ENCODE results near the gene UFSP1. TPM values are rescaled to one million over a fixed set of nuclear protein-coding genes. Genes with fewer than 3 reads are reported as not detected.

UFSP1 gene
- polyA plus RNA-seq, 6 donors from 2014 or later = 0.34 to 2.5 (median 1.7) TPM; not detected in 1

GRCh38 chr7:100908512-100908911, 19.0 kb upstream of the UFSP1 start:
- Mint-ChIP-seq H3K4me1 (peaks cover 4 to 13% (median 11%) of the 10 kb centered on the region in 3 donors), H3K36me3 (peaks cover 0 to 5% of the 10 kb centered on the region in 2 donors), H3K27me3 (peaks cover 0 to 13% (median 12%) of the 10 kb centered on the region in 3 donors), H3K9me3 (peaks cover 0 to 5% (median 3%) of the 10 kb centered on the region in 7 donors), H3K4me3 (peak overlapping the region in 1 of 8 donors; percentile 12), H3K27ac (no peak overlapping the region)
- no peak for DNase-seq
- no peak for ATAC-seq (ENCODE audit: low read depth in 2 of 2)

GRCh38 chr7:100902638-100903037, 13.1 kb upstream of the UFSP1 start:
- Mint-ChIP-seq H3K4me3 (no peak overlapping the region), H3K4me1 (no peaks in the 10 kb centered on the region), H3K27me3 (peaks cover 24 to 49% (median 24%) of the 10 kb centered on the region in 3 donors), H3K36me3 (no peaks in the 10 kb centered on the region), H3K27ac (no peak overlapping the region), H3K9me3 (peaks cover 0 to 4% (median 0%) of the 10 kb centered on the region in 7 donors)
- ATAC-seq (ENCODE audit: low read depth in 2 of 2) (no peak), DNase-seq (no peak)

GRCh38 chr7:100901921-100902332, 12.4 kb upstream of the UFSP1 start:
- peaks cover 0 to 4% (median 0%) of the 10 kb centered on the region in 7 donors for H3K9me3 Mint-ChIP-seq
- no peak overlapping the region for H3K4me3 Mint-ChIP-seq
- peaks cover 24 to 55% (median 29%) of the 10 kb centered on the region in 3 donors for H3K27me3 Mint-ChIP-seq

GRCh38 chr7:100900978-100901377, 11.5 kb upstream of the UFSP1 start:
- DNase-seq (no peak), ATAC-seq (ENCODE audit: low read depth in 2 of 2) (no peak)
- H3K27ac Mint-ChIP-seq = no peak overlapping the region
- H3K27me3 Mint-ChIP-seq = peaks cover 27 to 61% (median 35%) of the 10 kb centered on the region in 3 donors
- peaks cover 0 to 5% of the 10 kb centered on the region in 2 donors for H3K36me3 Mint-ChIP-seq
- peaks cover 0 to 4% (median 0%) of the 10 kb centered on the region in 7 donors for H3K9me3 Mint-ChIP-seq
- no peak overlapping the region for H3K4me3 Mint-ChIP-seq
- peaks cover 5 to 9% (median 7%) of the 10 kb centered on the region in 3 donors for H3K4me1 Mint-ChIP-seq

More at GRCh38 chr7:100901921-100902332, 12.4 kb upstream of the UFSP1 start:
- no peak for DNase-seq
- peaks cover 0 to 4% (median 2%) of the 10 kb centered on the region in 3 donors for H3K4me1 Mint-ChIP-seq
- ATAC-seq (ENCODE audit: low read depth in 2 of 2) = no peak
- H3K27ac Mint-ChIP-seq = no peak overlapping the region
- H3K36me3 Mint-ChIP-seq = no peaks in the 10 kb centered on the region

GRCh38 chr7:100899432-100899831, 9.9 kb upstream of the UFSP1 start:
- ATAC-seq (ENCODE audit: low read depth in 2 of 2) = no peak
- peaks cover 10 to 13% (median 13%) of the 10 kb centered on the region in 3 donors for H3K4me1 Mint-ChIP-seq
- peaks cover 29 to 70% (median 40%) of the 10 kb centered on the region in 3 donors for H3K27me3 Mint-ChIP-seq
- peaks cover 0 to 4% (median 0%) of the 10 kb centered on the region in 7 donors for H3K9me3 Mint-ChIP-seq
- peaks cover 0 to 7% of the 10 kb centered on the region in 2 donors for H3K36me3 Mint-ChIP-seq
- H3K4me3 Mint-ChIP-seq = no peak overlapping the region
- no peak overlapping the region for H3K27ac Mint-ChIP-seq
- DNase-seq = no peak

- no peak for DNase-seq
- ATAC-seq (ENCODE audit: low read depth in 2 of 2) = no peak
- peaks cover 0 to 7% of the 10 kb centered on the region in 2 donors for H3K36me3 Mint-ChIP-seq
- H3K4me3 Mint-ChIP-seq = peak overlapping the region; percentile 3 to 85 (median 72)
- H3K9me3 Mint-ChIP-seq = peaks cover 0 to 4% (median 0%) of the 10 kb centered on the region in 7 donors
- peaks cover 27 to 76% (median 50%) of the 10 kb centered on the region in 3 donors for H3K27me3 Mint-ChIP-seq
- H3K27ac Mint-ChIP-seq = peak overlapping the region in 1 of 6 donors; percentile 87
- peaks cover 12 to 13% (median 13%) of the 10 kb centered on the region in 3 donors for H3K4me1 Mint-ChIP-seq
These were observed 8.4 kb upstream of the UFSP1 start for GRCh38 chr7:100897772-100898454.

- peaks cover 32 to 76% (median 60%) of the 10 kb centered on the region in 3 donors for H3K27me3 Mint-ChIP-seq
- peak overlapping the region in 1 of 6 donors; percentile 51 for H3K27ac Mint-ChIP-seq
- peaks cover 13 to 17% (median 14%) of the 10 kb centered on the region in 3 donors for H3K4me1 Mint-ChIP-seq
- peaks cover 0 to 4% (median 0%) of the 10 kb centered on the region in 7 donors for H3K9me3 Mint-ChIP-seq
- peaks cover 0 to 7% of the 10 kb centered on the region in 2 donors for H3K36me3 Mint-ChIP-seq
- ATAC-seq (ENCODE audit: low read depth in 2 of 2) (peak; percentile 71 to 74), DNase-seq (peak; percentile 54)
- H3K4me3 Mint-ChIP-seq = peak overlapping the region; percentile 58 to 95 (median 89)
These were observed 7.5 kb upstream of the UFSP1 start for GRCh38 chr7:100896732-100897608.

- Mint-ChIP-seq H3K27me3 (peaks cover 35 to 82% (median 66%) of the 10 kb centered on the region in 3 donors), H3K27ac (peak overlapping the region in 2 of 6 donors; percentile 15 to 88), H3K4me3 (peak overlapping the region; percentile 80 to 95 (median 92)), H3K9me3 (peaks cover 0 to 4% (median 0%) of the 10 kb centered on the region in 7 donors), H3K4me1 (peaks cover 19 to 21% (median 20%) of the 10 kb centered on the region in 3 donors), H3K36me3 (peaks cover 0 to 7% of the 10 kb centered on the region in 2 donors)
- no peak for DNase-seq
- peak; percentile 19 to 26 for ATAC-seq (ENCODE audit: low read depth in 2 of 2)
These were observed 6.6 kb upstream of the UFSP1 start for GRCh38 chr7:100895956-100896731.

- ATAC-seq (ENCODE audit: low read depth in 2 of 2) (peak in 1 of 2 donors; percentile 17), DNase-seq (no peak)
- H3K9me3 Mint-ChIP-seq = peaks cover 0 to 4% (median 0%) of the 10 kb centered on the region in 7 donors
These were observed 6.1 kb upstream of the UFSP1 start, which contains the start of gene ACHE for GRCh38 chr7:100895701-100895955. Gene ACHE (minus strand): TSS chr7:100895888. CDS start chr7:100894232, 1,656 bp downstream.

GRCh38 chr7:100894860-100895700, 5.6 kb upstream of the UFSP1 start:
- DNase-seq = peak; percentile 63
- Mint-ChIP-seq H3K4me3 (peak overlapping the region in 5 of 8 donors; percentile 60 to 95 (median 71)), H3K4me1 (peaks cover 27 to 31% (median 29%) of the 10 kb centered on the region in 3 donors), H3K9me3 (peaks cover 0 to 2% (median 0%) of the 10 kb centered on the region in 7 donors), H3K27me3 (peaks cover 28 to 82% (median 66%) of the 10 kb centered on the region in 3 donors), H3K27ac (no peak overlapping the region), H3K36me3 (peaks cover 0 to 7% of the 10 kb centered on the region in 2 donors)
- ATAC-seq (ENCODE audit: low read depth in 2 of 2) = peak; percentile 14 to 22

More at GRCh38 chr7:100895701-100895955, 6.1 kb upstream of the UFSP1 start, which contains the start of gene ACHE:
- Mint-ChIP-seq H3K4me3 (peak within 1 kb of the TSS; percentile 80 to 95 (median 92)), H3K36me3 (peaks cover 0 to 7% of the 10 kb centered on the region in 2 donors), H3K27me3 (peaks cover 30 to 82% (median 66%) of the 10 kb centered on the region in 3 donors), H3K4me1 (peaks cover 22 to 25% (median 24%) of the 10 kb centered on the region in 3 donors), H3K27ac (peak within 1 kb of the TSS in 2 of 6 donors; percentile 15 to 88)

GRCh38 chr7:100893910-100894721, 4.6 kb upstream of the UFSP1 start:
- Mint-ChIP-seq H3K9me3 (no peaks in the 10 kb centered on the region), H3K36me3 (peaks cover 0 to 7% of the 10 kb centered on the region in 2 donors), H3K4me3 (peak overlapping the region in 5 of 8 donors; percentile 25 to 95 (median 53)), H3K4me1 (peaks cover 31 to 34% (median 32%) of the 10 kb centered on the region in 3 donors), H3K27ac (peak overlapping the region in 1 of 6 donors; percentile 22), H3K27me3 (peaks cover 25 to 76% (median 65%) of the 10 kb centered on the region in 3 donors)
- no peak for ATAC-seq (ENCODE audit: low read depth in 2 of 2)
- DNase-seq = no peak

Measured in naive B cell (primary cell).